Endothelial cell (in vitro differentiated cells): ENCODE measurements around the gene C12orf75. TPM values are rescaled to one million over a fixed set of nuclear protein-coding genes. Genes with fewer than 3 reads are reported as not detected.

Experiments used
- DNase-seq: peaks from one replicate; pipeline ENCODE4 v3.0.0; 2021; ENCODE audit warnings: low spot score
- H3K27ac Mint-ChIP-seq: one replicate; pipeline ENCODE4 v1.8.0; 2021; ENCODE audit warnings: mixed read lengths, inconsistent platforms; ENCODE audit not compliant: unreplicated experiment
- H3K27me3 Mint-ChIP-seq: one replicate; pipeline ENCODE4 v1.8.0; 2021; ENCODE audit warnings: mild to moderate bottlenecking, moderate library complexity, mixed read lengths, inconsistent platforms; ENCODE audit not compliant: unreplicated experiment
- H3K36me3 Mint-ChIP-seq: one replicate; pipeline ENCODE4 v1.8.0; 2021; ENCODE audit warnings: mild to moderate bottlenecking, low read depth, mixed read lengths, inconsistent platforms; ENCODE audit not compliant: unreplicated experiment
- H3K4me1 Mint-ChIP-seq: one replicate; pipeline ENCODE4 v1.8.0; 2021; ENCODE audit warnings: mild to moderate bottlenecking, mixed read lengths, inconsistent platforms; ENCODE audit not compliant: unreplicated experiment
- H3K4me3 Mint-ChIP-seq: one replicate; pipeline ENCODE4 v1.8.0; 2021; ENCODE audit warnings: mild to moderate bottlenecking, mixed read lengths, inconsistent platforms; ENCODE audit not compliant: unreplicated experiment
- H3K9me3 Mint-ChIP-seq: one replicate; pipeline ENCODE4 v1.8.0; 2021; ENCODE audit warnings: mixed read lengths, inconsistent platforms; ENCODE audit not compliant: unreplicated experiment
- CTCF ChIP-seq: fragments of 200-600 bp; sonication (generic); IDR thresholded peaks from one replicate; pipeline ENCODE4 v1.5.0; 2021; ENCODE audit warnings: antibody characterized with exemption; ENCODE audit not compliant: unreplicated experiment
- total RNA-seq: library from RNA; stranded (reverse); fragmentation: NEBNext Ultra II Directional; extraction: Animal tissue kit (Norgen Biotek cat#: 25700); gene quantifications from one replicate; pipeline ENCODE4 v1.2.1, GENCODE V29; 2021; ENCODE audit not compliant: unreplicated experiment

The C12orf75 gene
- total RNA-seq, 1 donor from 2014 or later: 24.0 TPM

DNA sequence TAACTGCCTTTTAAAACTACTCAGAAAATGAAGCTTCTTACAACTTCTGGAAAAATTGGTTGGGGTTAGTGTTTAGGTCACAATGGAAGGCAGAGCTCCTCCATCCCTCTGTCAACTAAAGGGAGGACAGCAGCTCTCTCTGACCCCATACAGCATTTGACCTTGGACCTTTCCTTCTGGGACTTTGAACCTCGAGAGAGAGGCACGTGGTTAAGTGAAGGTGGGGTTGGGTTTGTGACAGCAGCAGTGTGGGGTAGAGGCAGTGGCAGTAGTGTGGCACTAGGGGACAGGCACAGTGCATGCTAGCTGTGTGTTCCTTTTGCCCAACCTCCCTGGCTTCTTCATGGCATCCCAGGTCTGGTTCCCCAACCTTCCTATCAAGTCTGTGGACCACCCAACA, 9.4 kb upstream of the C12orf75 start:
- no peaks in the 10 kb centered on the region for H3K4me1 Mint-ChIP-seq
- H3K27ac Mint-ChIP-seq: no peak overlapping the region
- H3K27me3 Mint-ChIP-seq: peaks cover 7% of the 10 kb centered on the region
- peaks cover 3% of the 10 kb centered on the region for H3K36me3 Mint-ChIP-seq
- TF ChIP-seq CTCF: no peak
- H3K4me3 Mint-ChIP-seq: no peak overlapping the region
- no peaks in the 10 kb centered on the region for H3K9me3 Mint-ChIP-seq
- no peak for DNase-seq

DNA sequence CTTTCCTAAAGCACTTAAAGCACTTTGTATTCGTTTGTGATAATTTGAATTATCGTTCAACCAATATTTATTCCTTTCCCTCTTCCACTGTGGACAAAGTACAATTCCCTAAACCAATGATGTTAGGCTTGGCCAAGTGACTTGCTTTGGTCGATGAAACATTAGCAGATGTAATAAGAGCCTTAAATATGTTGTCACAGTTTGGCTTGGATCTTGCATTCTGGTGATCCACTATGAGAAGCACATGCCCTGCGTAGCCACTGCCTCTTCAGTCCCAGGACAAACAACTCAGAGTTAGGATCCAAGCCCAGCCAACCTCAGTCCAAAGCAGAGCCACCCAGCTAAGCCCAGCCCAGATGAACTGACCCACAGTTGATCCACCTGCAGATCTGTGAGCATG, 8.4 kb upstream of the C12orf75 start:
- peaks cover 3% of the 10 kb centered on the region for H3K36me3 Mint-ChIP-seq
- H3K9me3 Mint-ChIP-seq: no peaks in the 10 kb centered on the region
- peaks cover 4% of the 10 kb centered on the region for H3K27me3 Mint-ChIP-seq
- no peaks in the 10 kb centered on the region for H3K4me1 Mint-ChIP-seq
- no peak for DNase-seq
- TF ChIP-seq CTCF: no peak
- H3K4me3 Mint-ChIP-seq: no peak overlapping the region
- no peak overlapping the region for H3K27ac Mint-ChIP-seq

GRCh38 chr12:105324704-105325103, 5.8 kb upstream of the C12orf75 start:
- TF ChIP-seq CTCF: no peak
- Mint-ChIP-seq H3K27me3 (peaks cover 3% of the 10 kb centered on the region), H3K36me3 (no peaks in the 10 kb centered on the region), H3K4me1 (no peaks in the 10 kb centered on the region), H3K9me3 (no peaks in the 10 kb centered on the region), H3K4me3 (no peak overlapping the region), H3K27ac (no peak overlapping the region)
- no peak for DNase-seq

- Mint-ChIP-seq H3K4me3 (peak overlapping the region; percentile 2), H3K4me1 (peaks cover 4% of the 10 kb centered on the region), H3K9me3 (no peaks in the 10 kb centered on the region), H3K27ac (no peak overlapping the region), H3K27me3 (peaks cover 3% of the 10 kb centered on the region), H3K36me3 (peaks cover 4% of the 10 kb centered on the region)
- DNase-seq: no peak
- TF ChIP-seq CTCF: no peak
Measured at GRCh38 chr12:105325117-105325516, 5.4 kb upstream of the C12orf75 start.

- peaks cover 24% of the 10 kb centered on the region for H3K4me1 Mint-ChIP-seq
- H3K27ac Mint-ChIP-seq: peak overlapping the region; percentile 70
- peaks cover 4% of the 10 kb centered on the region for H3K36me3 Mint-ChIP-seq
- H3K27me3 Mint-ChIP-seq: peaks cover 3% of the 10 kb centered on the region
- DNase-seq: no peak
- H3K4me3 Mint-ChIP-seq: peak overlapping the region; percentile 89
- no peaks in the 10 kb centered on the region for H3K9me3 Mint-ChIP-seq
- no peak for TF ChIP-seq CTCF
Measured at GRCh38 chr12:105329926-105330282, 587 bp upstream of the C12orf75 start.
